PC-3 (cell line): ENCODE results near the gene MIS18A. TPM values are rescaled to one million over a fixed set of nuclear protein-coding genes. Genes with fewer than 3 reads are reported as not detected.

ENCODE experiments used
- ATAC-seq: fragments of 200-7000 bp; cut with Tn5 transposase; 2 replicates; pipeline ENCODE4 v1.9.1; 2020; ENCODE audit warnings: mild to moderate bottlenecking, moderate library complexity
- BruUV-seq: library from RNA; stranded (reverse); fragments of 400-500 nt; replicated peaks from 2 replicates; lab custom pipeline; 2021; lab: Mats Ljungman, UMichigan
- CTCF ChIA-PET: fragments of 300-600 bp; sonication (Branson Sonifier 250); formaldehyde crosslinking; loops from one replicate; lab custom pipeline; 2022; ENCODE audit warnings: antibody characterized with exemption; lab: Charles Lee
- POLR2A ChIA-PET: fragments of 300-600 bp; sonication (Branson Sonifier 250); formaldehyde crosslinking; loops from one replicate; lab custom pipeline; 2022; ENCODE audit warnings: antibody characterized with exemption; ENCODE audit not compliant: unreplicated experiment; lab: Charles Lee
- DNase-seq: peaks from one replicate; pipeline ENCODE4 v3.0.0-alpha.2; 2015
- H2AFZ ChIP-seq: fragments of 300-600 bp; sonication (generic); 2 replicates; pipeline ENCODE4 v1.6.0; 2016; ENCODE audit warnings: antibody characterized with exemption, low read length
- H3F3A ChIP-seq: fragments of 300-600 bp; sonication (generic); one replicate; pipeline ENCODE4 v1.6.0; 2017; ENCODE audit warnings: antibody characterized with exemption, low read length, control low read depth, mild to moderate bottlenecking; ENCODE audit not compliant: unreplicated experiment
- H3K27ac ChIP-seq: fragments of 300-600 bp; sonication (generic); 2 replicates; pipeline ENCODE4 v1.5.1; 2016; ENCODE audit warnings: mild to moderate bottlenecking, low read length
- H3K27me3 ChIP-seq: fragments of 300-600 bp; sonication (generic); 2 replicates; pipeline ENCODE4 v1.6.1; 2016; ENCODE audit warnings: low read length, mixed read lengths
- H3K36me3 ChIP-seq: fragments of 300-600 bp; sonication (generic); 2 replicates; pipeline ENCODE4 v1.6.1; 2016; ENCODE audit warnings: low read depth, mixed run types, low read length, mixed read lengths
- H3K4me1 ChIP-seq: fragments of 300-600 bp; sonication (generic); 2 replicates; pipeline ENCODE4 v1.5.1; 2016; ENCODE audit warnings: low read length; ENCODE audit not compliant: insufficient read depth
- H3K4me2 ChIP-seq: fragments of 300-600 bp; sonication (generic); 2 replicates; pipeline ENCODE4 v1.6.0; 2016; ENCODE audit warnings: low read length
- H3K4me3 ChIP-seq: fragments of 300-600 bp; sonication (generic); 2 replicates; pipeline ENCODE4 v1.5.1; 2016; ENCODE audit warnings: mild to moderate bottlenecking, low read length, mixed read lengths
- H3K79me2 ChIP-seq: fragments of 300-600 bp; sonication (generic); 2 replicates; pipeline ENCODE4 v1.6.1; 2017; ENCODE audit warnings: low read length, mixed read lengths
- H3K9ac ChIP-seq: fragments of 300-600 bp; sonication (generic); 2 replicates; pipeline ENCODE4 v1.6.0; 2016; ENCODE audit warnings: mild to moderate bottlenecking, low read length
- H3K9me2 ChIP-seq: fragments of 300-600 bp; sonication (generic); replicated peaks from 2 replicates; pipeline ENCODE4 v1.6.1; 2016; ENCODE audit warnings: mixed run types, low read length, mixed read lengths
- H3K9me3 ChIP-seq: fragments of 300-600 bp; sonication (generic); 2 replicates; pipeline ENCODE4 v1.6.1; 2016; ENCODE audit warnings: low read length, mixed read lengths
- H4K20me1 ChIP-seq: fragments of 300-600 bp; sonication (generic); 2 replicates; pipeline ENCODE4 v1.6.1; 2016; ENCODE audit warnings: low read length, mixed read lengths
- CTCF ChIP-seq: fragments of 300-600 bp; sonication (generic); conservative IDR thresholded peaks from 2 replicates; pipeline ENCODE4 v1.5.1; 2017; ENCODE audit warnings: antibody characterized with exemption, low read depth, mild to moderate bottlenecking, low read length
- EZH2 ChIP-seq: fragments of 300-600 bp; sonication (generic); IDR thresholded peaks from one replicate; pipeline ENCODE4 v1.6.1; 2017; ENCODE audit warnings: antibody characterized with exemption, mild to moderate bottlenecking, low read length; ENCODE audit not compliant: unreplicated experiment
- EZH2phosphoT487 ChIP-seq: fragments of 300-600 bp; sonication (generic); IDR thresholded peaks from 2 replicates; pipeline ENCODE4 v1.6.1; 2018; ENCODE audit warnings: mild to moderate bottlenecking, antibody characterized with exemption, low read length, borderline replicate concordance
- intact Hi-C: fragments of 100-400 bp; cut with micrococcal nuclease; formaldehyde crosslinking; loops from 2 replicates; pipeline ENCODE4 v1.9.0; 2023
- total RNA-seq: library from RNA; depleted of rRNA; stranded (reverse); fragments of >200 nt; gene quantifications from 2 replicates; pipeline ENCODE4 v1.2.3, GENCODE V29; 2014

The MIS18A gene
- total RNA-seq, 1 experiment from 2014 or later = 42.0 TPM

- CTCF ChIA-PET = no interaction called here
- H3K4me1 ChIP-seq = no peaks in the 10 kb centered on the region
These were observed 42.6 kb upstream of the MIS18A start for GRCh38 chr21:32321480-32321879.

GRCh38 chr21:32320726-32321125, 41.9 kb upstream of the MIS18A start:
- Histone ChIP-seq H3K36me3 (peaks cover 90% of the 10 kb centered on the region), H3K27me3 (no peaks in the 10 kb centered on the region), H3F3A (no peaks in the 10 kb centered on the region), H3K4me3 (no peak overlapping the region), H3K9me3 (no peaks in the 10 kb centered on the region), H2AFZ (no peak overlapping the region), H3K79me2 (no peaks in the 10 kb centered on the region), H4K20me1 (no peaks in the 10 kb centered on the region), H3K27ac (no peak overlapping the region), H3K9ac (no peak overlapping the region), H3K4me1 (no peaks in the 10 kb centered on the region), H3K9me2 (no peaks in the 10 kb centered on the region), H3K4me2 (no peak overlapping the region)
- no TSS peak for BruUV-seq
- no peak for DNase-seq
- ATAC-seq = no peak
- TF ChIP-seq CTCF (no peak), EZH2 (no peak), EZH2phosphoT487 (no peak)
- CTCF ChIA-PET = no interaction called here
- intact Hi-C loops = no loop called here
- POLR2A ChIA-PET = no interaction called here

More at GRCh38 chr21:32321480-32321879, 42.6 kb upstream of the MIS18A start:
- Histone ChIP-seq H3F3A (no peaks in the 10 kb centered on the region), H3K27ac (no peak overlapping the region), H3K4me2 (no peak overlapping the region), H3K9me3 (no peaks in the 10 kb centered on the region), H3K79me2 (no peaks in the 10 kb centered on the region), H2AFZ (no peak overlapping the region), H3K36me3 (peaks cover 95% of the 10 kb centered on the region), H3K27me3 (no peaks in the 10 kb centered on the region), H4K20me1 (no peaks in the 10 kb centered on the region), H3K9ac (no peak overlapping the region), H3K9me2 (no peaks in the 10 kb centered on the region), H3K4me3 (no peak overlapping the region)
- ATAC-seq = no peak
- DNase-seq = no peak
- BruUV-seq = no TSS peak
- POLR2A ChIA-PET = no interaction called here
- intact Hi-C loops = no loop called here
- TF ChIP-seq EZH2phosphoT487 (no peak), CTCF (no peak), EZH2 (no peak)

- no peak for ATAC-seq
- no TSS peak for BruUV-seq
- H2AFZ ChIP-seq = no peak overlapping the region
- H3K4me1 ChIP-seq = no peaks in the 10 kb centered on the region
- ChIA-PET CTCF (no interaction called here), POLR2A (no interaction called here)
- H3K36me3 ChIP-seq = peaks cover 87% of the 10 kb centered on the region
- H3K4me3 ChIP-seq = no peak overlapping the region
- DNase-seq = no peak
- no peaks in the 10 kb centered on the region for H3K79me2 ChIP-seq
- no peaks in the 10 kb centered on the region for H3K9me2 ChIP-seq
- H3K27ac ChIP-seq = no peak overlapping the region
- no peaks in the 10 kb centered on the region for H3K27me3 ChIP-seq
- H3K4me2 ChIP-seq = no peak overlapping the region
- no peaks in the 10 kb centered on the region for H3F3A ChIP-seq
- TF ChIP-seq CTCF (no peak), EZH2phosphoT487 (no peak), EZH2 (no peak)
- H3K9ac ChIP-seq = no peak overlapping the region
- intact Hi-C loops = no loop called here
- no peaks in the 10 kb centered on the region for H3K9me3 ChIP-seq
- H4K20me1 ChIP-seq = no peaks in the 10 kb centered on the region
These were observed 41.2 kb upstream of the MIS18A start for GRCh38 chr21:32320059-32320458.
